SH-SY5Y (cell line): ENCODE data around the gene KCNJ16.

ENCODE experiments used
- GATA2 ChIP-seq: IDR thresholded peaks from 2 replicates; pipeline ENCODE4 v1.6.1; 2011; ENCODE audit warnings: mild to moderate bottlenecking, low read depth, low read length
- GATA3 ChIP-seq: IDR thresholded peaks from 2 replicates; pipeline ENCODE4 v1.6.1; 2011; ENCODE audit warnings: low read depth, mild to moderate bottlenecking, low read length, moderate library complexity

- TF ChIP-seq GATA3, result no peak
- TF ChIP-seq GATA2, result no peak
Observed at GRCh38 chr17:70099884-70100283, 24.9 kb downstream of the KCNJ16 start.
